Thymus (tissue), 11 donors: Measurements from ENCODE around the gene ALG14. TPM values are rescaled to one million over a fixed set of nuclear protein-coding genes. Genes with fewer than 3 reads are reported as not detected.

Experiments used
- DNase-seq, 9 donors: peaks; one replicate each; pipeline ENCODE4 v3.0.0-alpha.2; 2013; ENCODE audit warnings: low spot score in 9 of 9, low read depth in 6 of 9, missing footprints in 1 of 9
- H3K27ac ChIP-seq, 2 donors: one replicate each; pipeline ENCODE4 v1.5.1; 2013; ENCODE audit warnings: control low read depth in 1 of 2, low read depth in 1 of 2, low read length in 1 of 2, mild to moderate bottlenecking in 1 of 2, moderate library complexity in 1 of 2
- H3K27me3 ChIP-seq, 2 donors: one replicate each; pipeline ENCODE4 v1.5.1; 2013; ENCODE audit warnings: low read length in 1 of 2; ENCODE audit not compliant: control insufficient read depth in 2 of 2, insufficient read depth in 1 of 2
- H3K36me3 ChIP-seq, 2 donors: one replicate each; pipeline ENCODE4 v1.5.1; 2013; ENCODE audit warnings: low read length in 1 of 2, mild to moderate bottlenecking in 1 of 2, moderate library complexity in 1 of 2; ENCODE audit not compliant: control insufficient read depth in 2 of 2, insufficient read depth in 2 of 2
- H3K4me1 ChIP-seq, 2 donors: one replicate each; pipeline ENCODE4 v1.5.1; 2013; ENCODE audit warnings: low read length in 2 of 2; ENCODE audit not compliant: control insufficient read depth in 2 of 2, insufficient read depth in 2 of 2
- H3K4me3 ChIP-seq, 2 donors: one replicate each; pipeline ENCODE4 v1.5.1; 2013; ENCODE audit warnings: low read length in 2 of 2, control low read depth in 1 of 2, mild to moderate bottlenecking in 1 of 2
- H3K9me3 ChIP-seq, 2 donors: one replicate each; pipeline ENCODE4 v1.5.1; 2013; ENCODE audit warnings: low read length in 1 of 2, mild to moderate bottlenecking in 1 of 2; ENCODE audit not compliant: control insufficient read depth in 2 of 2, insufficient read depth in 1 of 2
- WGBS: extraction: QIAGEN DNeasy Blood & Tissue Kit; methylation state at CpG from one replicate; pipeline ENCODE4 v1.1.7; 2013; 5-methylcytosine and 5-hydroxymethylcytosine counted together
- polyA plus RNA-seq: library from polyadenylated mRNA; stranded (reverse); fragments of 200-250 nt; gene quantifications from one replicate; pipeline ENCODE4 v1.2.3, GENCODE V29; 2013
- total RNA-seq: library from RNA; stranded (reverse); fragments of 120-200 nt; gene quantifications from one replicate; pipeline ENCODE4 v1.2.4, GENCODE V29; 2013
- donor health status: healthy.

The ALG14 gene
- total and polyA plus RNA-seq, 2 donors, result 1.3 to 4.3 TPM

DNA sequence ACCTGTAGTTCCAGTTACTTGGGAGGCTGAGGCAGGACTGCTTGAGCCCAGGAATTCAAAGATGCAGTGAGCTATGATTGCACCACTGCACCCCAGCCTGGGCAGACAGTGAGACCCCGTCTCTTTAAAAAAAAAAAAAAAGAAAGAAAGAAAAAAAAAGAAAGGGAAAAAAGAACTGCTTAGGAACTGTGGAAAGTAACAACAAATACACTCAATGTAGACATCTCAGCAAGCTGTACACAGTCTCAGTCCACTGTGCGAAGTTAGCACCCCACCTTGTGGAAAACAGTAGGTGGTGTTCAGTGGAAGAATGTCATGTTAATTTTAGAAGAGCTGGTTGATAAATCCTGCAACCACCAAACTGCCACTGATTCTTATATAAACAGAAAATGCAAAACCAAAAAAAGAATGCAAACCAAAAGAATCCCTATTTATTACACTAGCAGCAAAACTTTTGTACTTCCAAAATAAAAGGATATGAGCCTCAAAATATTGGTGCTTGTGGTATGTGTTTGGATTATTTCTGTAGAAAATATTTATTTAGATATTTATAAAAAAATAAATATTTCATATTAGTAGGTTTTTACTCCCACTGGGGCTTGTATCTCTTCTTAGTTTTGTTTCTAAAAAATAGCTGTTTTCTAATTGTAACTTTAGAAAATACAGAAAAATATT lies 31.1 kb downstream of the ALG14 start:
- Histone ChIP-seq H3K9me3 (no peaks in the 10 kb centered on the region), H3K36me3 (no peaks in the 10 kb centered on the region), H3K4me3 (no peak overlapping the region), H3K4me1 (no peaks in the 10 kb centered on the region), H3K27me3 (no peaks in the 10 kb centered on the region), H3K27ac (no peak overlapping the region)
- 46% methylated on average over 2 of the region's 2 CpGs for WGBS
- peak in 8 of 9 donors; percentile 25 to 67 (median 38) for DNase-seq

DNA sequence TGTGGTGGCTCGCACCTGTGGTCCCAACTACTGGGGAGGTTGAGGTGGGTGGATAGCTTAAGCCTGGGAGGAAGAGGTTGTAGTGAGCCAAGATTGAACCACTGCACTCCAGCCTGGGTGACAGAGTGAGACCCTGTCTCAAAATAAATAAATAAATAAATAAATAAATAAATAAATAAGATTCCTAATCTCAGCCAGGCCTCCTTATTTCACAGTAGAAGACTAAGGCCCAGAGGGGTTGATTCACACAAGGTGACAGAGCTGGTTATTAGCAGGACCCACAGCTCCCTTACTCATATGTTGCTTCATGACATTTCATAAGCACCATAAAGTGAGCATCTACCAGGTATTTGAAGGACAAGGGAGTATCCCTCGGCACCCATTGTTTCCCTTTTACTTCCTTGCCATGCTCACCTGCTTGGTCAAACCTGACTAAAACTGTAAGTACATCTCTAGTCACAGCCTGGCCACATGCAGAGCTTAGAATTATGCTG lies 32.7 kb downstream of the ALG14 start:
- no peak overlapping the region for H3K4me3 ChIP-seq
- no peak for DNase-seq
- H3K27ac ChIP-seq, result no peak overlapping the region
- H3K36me3 ChIP-seq, result no peaks in the 10 kb centered on the region
- H3K4me1 ChIP-seq, result no peaks in the 10 kb centered on the region
- no peaks in the 10 kb centered on the region for H3K9me3 ChIP-seq
- 100% methylated on average over 2 of the region's 2 CpGs for WGBS
- H3K27me3 ChIP-seq, result no peaks in the 10 kb centered on the region

- Histone ChIP-seq H3K9me3 (no peaks in the 10 kb centered on the region), H3K4me1 (no peaks in the 10 kb centered on the region), H3K36me3 (no peaks in the 10 kb centered on the region), H3K4me3 (no peak overlapping the region), H3K27ac (no peak overlapping the region), H3K27me3 (no peaks in the 10 kb centered on the region)
- WGBS, result 95% methylated on average over 12 of the region's 12 CpGs
- DNase-seq, result no peak
These were observed 33.3 kb downstream of the ALG14 start for GRCh38 chr1:95039360-95040031.

- Histone ChIP-seq H3K36me3 (no peaks in the 10 kb centered on the region), H3K27me3 (no peaks in the 10 kb centered on the region), H3K27ac (no peak overlapping the region), H3K9me3 (no peaks in the 10 kb centered on the region), H3K4me1 (no peaks in the 10 kb centered on the region), H3K4me3 (no peak overlapping the region)
- 83% methylated on average over 1 of the region's 1 CpG for WGBS
- DNase-seq, result no peak
These were observed 37.2 kb downstream of the ALG14 start for GRCh38 chr1:95035536-95035935.

GRCh38 chr1:95034506-95034905 lies 38.2 kb downstream of the ALG14 start:
- WGBS, result 96% methylated on average over 1 of the region's 1 CpG

DNA sequence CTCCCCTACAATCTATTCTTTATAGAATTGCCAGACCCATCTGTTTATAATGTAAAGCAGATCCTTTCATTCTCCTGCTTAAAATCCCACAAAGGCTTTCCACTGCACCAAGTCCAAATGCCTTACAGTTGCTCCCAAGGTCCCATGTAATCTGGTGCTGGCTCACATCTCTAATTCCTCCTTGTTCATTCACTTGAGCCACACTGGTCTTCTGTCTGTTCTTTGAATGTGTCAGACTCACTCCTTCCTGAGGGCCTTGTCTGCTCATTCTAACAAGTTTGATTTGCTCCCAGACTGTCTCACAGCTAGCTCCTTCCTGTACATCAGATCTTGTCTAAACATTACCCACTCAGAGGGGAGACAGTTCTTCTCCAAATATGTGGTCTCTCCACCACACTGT lies 38.9 kb downstream of the ALG14 start:
- Histone ChIP-seq H3K9me3 (no peaks in the 10 kb centered on the region), H3K4me3 (no peak overlapping the region), H3K36me3 (no peaks in the 10 kb centered on the region), H3K4me1 (no peaks in the 10 kb centered on the region), H3K27me3 (no peaks in the 10 kb centered on the region), H3K27ac (no peak overlapping the region)
- no peak for DNase-seq

More at GRCh38 chr1:95034506-95034905, 38.2 kb downstream of the ALG14 start:
- H3K27me3 ChIP-seq, result no peaks in the 10 kb centered on the region
- H3K4me3 ChIP-seq, result no peak overlapping the region
- H3K36me3 ChIP-seq, result no peaks in the 10 kb centered on the region
- H3K4me1 ChIP-seq, result no peaks in the 10 kb centered on the region
- DNase-seq, result no peak
- no peak overlapping the region for H3K27ac ChIP-seq
- H3K9me3 ChIP-seq, result no peaks in the 10 kb centered on the region

DNA sequence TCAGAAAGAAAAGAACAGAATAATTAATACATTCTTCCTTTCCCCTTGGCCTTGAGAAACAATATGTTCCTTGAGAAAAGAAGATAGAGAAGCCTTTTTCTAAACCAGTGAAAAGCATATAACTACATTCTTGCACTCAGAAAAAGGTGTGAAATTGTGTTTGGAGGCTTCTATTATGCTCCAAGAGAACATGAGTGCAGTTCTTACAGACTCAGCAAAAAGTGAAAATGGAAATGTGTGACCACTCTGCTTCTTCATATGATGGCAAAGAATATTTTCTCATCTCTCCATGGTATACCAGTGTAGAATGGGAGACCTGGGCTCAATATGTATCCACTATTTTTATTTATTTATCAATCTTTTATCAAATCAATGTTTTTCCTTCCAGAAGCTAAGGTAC lies 43.2 kb downstream of the ALG14 start:
- no peaks in the 10 kb centered on the region for H3K27me3 ChIP-seq
- no peak overlapping the region for H3K27ac ChIP-seq
- no peaks in the 10 kb centered on the region for H3K4me1 ChIP-seq
- no peak overlapping the region for H3K4me3 ChIP-seq
- no peaks in the 10 kb centered on the region for H3K9me3 ChIP-seq
- no peaks in the 10 kb centered on the region for H3K36me3 ChIP-seq
- DNase-seq, result no peak

- no peaks in the 10 kb centered on the region for H3K36me3 ChIP-seq
- H3K4me1 ChIP-seq, result no peaks in the 10 kb centered on the region
- H3K9me3 ChIP-seq, result no peaks in the 10 kb centered on the region
- H3K27me3 ChIP-seq, result no peaks in the 10 kb centered on the region
- no peak overlapping the region for H3K27ac ChIP-seq
- DNase-seq, result no peak
- no peak overlapping the region for H3K4me3 ChIP-seq
These were observed 43.8 kb downstream of the ALG14 start for GRCh38 chr1:95028954-95029353.

- 98% methylated on average over 4 of the region's 4 CpGs for WGBS
- Histone ChIP-seq H3K27ac (no peak overlapping the region), H3K4me1 (no peaks in the 10 kb centered on the region), H3K4me3 (no peak overlapping the region), H3K27me3 (no peaks in the 10 kb centered on the region), H3K9me3 (no peaks in the 10 kb centered on the region), H3K36me3 (no peaks in the 10 kb centered on the region)
- DNase-seq, result no peak
These were observed 45.7 kb downstream of the ALG14 start for GRCh38 chr1:95027046-95027445.
